Sigmoid colon (tissue), 4 donors: ENCODE measurements around the gene ZBED3.

ENCODE experiments used
- EP300 ChIP-seq, 4 donors: sonication (generic); formaldehyde crosslinking; IDR thresholded peaks; one replicate each; pipeline ENCODE4 v1.6.1; 2017; ENCODE audit warnings: antibody characterized with exemption in 4 of 4
- POLR2A ChIP-seq, 2 donors: fragments of 450-650 bp; IDR thresholded peaks; one replicate each; pipeline ENCODE4 v1.6.1; 2016; ENCODE audit warnings: antibody characterized with exemption in 2 of 2, mild to moderate bottlenecking in 2 of 2, moderate library complexity in 2 of 2
- TF ChIP-seq, protein P1 (sequence below), 4 experiments: fragments of 450-650 bp in 3 of 4; fragments of 200-600 bp in 1 of 4; IDR thresholded peaks; one replicate each; pipeline ENCODE4 v1.5.1; 2016 to 2019; ENCODE audit warnings: antibody characterized with exemption in 4 of 4, mild to moderate bottlenecking in 3 of 4, moderate library complexity in 2 of 4

DNA sequence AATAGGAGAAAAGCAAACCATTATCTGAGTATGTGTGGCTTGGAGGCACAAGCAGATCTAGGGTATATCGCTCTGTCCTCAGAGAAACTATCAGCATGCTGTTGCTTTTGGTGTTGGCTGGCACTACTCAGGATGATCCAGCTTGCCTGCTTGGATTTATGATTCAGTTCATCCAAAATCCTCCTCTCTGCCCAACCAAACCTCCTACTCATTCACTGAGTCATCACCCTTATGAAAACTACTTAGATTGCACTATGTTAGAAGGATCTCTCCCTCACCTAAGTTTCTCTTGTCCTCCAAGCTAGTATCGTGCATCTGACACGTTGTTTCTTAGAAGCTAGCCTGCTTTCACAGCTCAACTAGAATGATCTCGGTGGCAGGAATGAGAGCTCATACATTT lies 14.2 kb upstream of the ZBED3 start:
- TF ChIP-seq, protein P1, sequence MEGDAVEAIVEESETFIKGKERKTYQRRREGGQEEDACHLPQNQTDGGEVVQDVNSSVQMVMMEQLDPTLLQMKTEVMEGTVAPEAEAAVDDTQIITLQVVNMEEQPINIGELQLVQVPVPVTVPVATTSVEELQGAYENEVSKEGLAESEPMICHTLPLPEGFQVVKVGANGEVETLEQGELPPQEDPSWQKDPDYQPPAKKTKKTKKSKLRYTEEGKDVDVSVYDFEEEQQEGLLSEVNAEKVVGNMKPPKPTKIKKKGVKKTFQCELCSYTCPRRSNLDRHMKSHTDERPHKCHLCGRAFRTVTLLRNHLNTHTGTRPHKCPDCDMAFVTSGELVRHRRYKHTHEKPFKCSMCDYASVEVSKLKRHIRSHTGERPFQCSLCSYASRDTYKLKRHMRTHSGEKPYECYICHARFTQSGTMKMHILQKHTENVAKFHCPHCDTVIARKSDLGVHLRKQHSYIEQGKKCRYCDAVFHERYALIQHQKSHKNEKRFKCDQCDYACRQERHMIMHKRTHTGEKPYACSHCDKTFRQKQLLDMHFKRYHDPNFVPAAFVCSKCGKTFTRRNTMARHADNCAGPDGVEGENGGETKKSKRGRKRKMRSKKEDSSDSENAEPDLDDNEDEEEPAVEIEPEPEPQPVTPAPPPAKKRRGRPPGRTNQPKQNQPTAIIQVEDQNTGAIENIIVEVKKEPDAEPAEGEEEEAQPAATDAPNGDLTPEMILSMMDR (IDR thresholded peaks at IDR 0.05): no peak
- TF ChIP-seq POLR2A (IDR thresholded peaks at IDR 0.05) (no peak), EP300 (IDR thresholded peaks at IDR 0.05) (no peak)
